HEK293 (cell line): ENCODE measurements around the gene APH1A.

ENCODE experiments used
- CTCF ChIA-PET: fragments of 350-600 bp; formaldehyde crosslinking; extraction: SDS; loops from one replicate; lab custom pipeline; 2021; ENCODE audit warnings: antibody characterized with exemption; lab: Yijun Ruan, JAX
- POLR2A ChIA-PET: fragments of 300-600 bp; formaldehyde crosslinking; extraction: SDS; loops from one replicate; lab custom pipeline; 2020; ENCODE audit warnings: antibody characterized with exemption, inconsistent platforms; lab: Yijun Ruan, JAX
- H3K27ac ChIP-seq: fragments of 200-500 bp; sonication (Bioruptor generic); 2 replicates; pipeline ENCODE4 v1.5.1; 2014; ENCODE audit warnings: low read depth, low read length, control low read depth, inconsistent platforms; ENCODE audit errors: extremely low read depth
- H3K36me3 ChIP-seq, 2 experiments: fragments of 200-500 bp in 1 of 2; sonication (Bioruptor generic) in 1 of 2; 1 replicate in 1 of 2; 2 replicates in 1 of 2; pipeline ENCODE4 v1.5.1; 2014 to 2017; ENCODE audit warnings: inconsistent platforms in 2 of 2, low read length in 2 of 2; ENCODE audit not compliant: control insufficient read depth in 2 of 2, insufficient read depth in 1 of 2
- H3K4me1 ChIP-seq: fragments of 200-500 bp; sonication (Bioruptor generic); 2 replicates; pipeline ENCODE4 v1.5.1; 2014; ENCODE audit warnings: mild to moderate bottlenecking, low read length, inconsistent platforms; ENCODE audit not compliant: control insufficient read depth, insufficient read depth
- H3K4me3 ChIP-seq: 2 replicates; pipeline ENCODE4 v1.5.1; 2011; ENCODE audit warnings: low read depth, mild to moderate bottlenecking, control low read depth, low read length, moderate library complexity
- H3K9me3 ChIP-seq: fragments of 200-500 bp; sonication (Bioruptor generic); 2 replicates; pipeline ENCODE4 v1.5.1; 2014; ENCODE audit warnings: low read depth, low read length, inconsistent platforms; ENCODE audit not compliant: control insufficient read depth, insufficient read depth
- GLIS1 ChIP-seq: fragments of 450-650 bp; formaldehyde crosslinking; IDR thresholded peaks from 2 replicates; pipeline ENCODE4 v1.5.1; 2016; ENCODE audit warnings: missing biosample characterization, missing genetic modification characterization
- KLF7 ChIP-seq: fragments of 450-650 bp; formaldehyde crosslinking; IDR thresholded peaks from 2 replicates; pipeline ENCODE4 v1.5.1; 2016; ENCODE audit warnings: missing biosample characterization, missing genetic modification characterization, borderline replicate concordance
- KLF8 ChIP-seq: fragments of 450-650 bp; formaldehyde crosslinking; IDR thresholded peaks from 2 replicates; pipeline ENCODE4 v1.5.1; 2016; ENCODE audit warnings: missing biosample characterization, missing genetic modification characterization
- KLF9 ChIP-seq: fragments of 450-650 bp; formaldehyde crosslinking; IDR thresholded peaks from 2 replicates; pipeline ENCODE4 v1.5.1; 2016; ENCODE audit warnings: missing biosample characterization, missing genetic modification characterization, low read depth
- PRDM4 ChIP-seq: fragments of 450-650 bp; formaldehyde crosslinking; IDR thresholded peaks from 2 replicates; pipeline ENCODE4 v1.5.1; 2017; ENCODE audit warnings: missing biosample characterization, missing genetic modification characterization
- ZFP41 ChIP-seq: fragments of 450-650 bp; formaldehyde crosslinking; IDR thresholded peaks from 2 replicates; pipeline ENCODE4 v1.5.1; 2016; ENCODE audit warnings: missing biosample characterization, missing genetic modification characterization, borderline replicate concordance
- ZNF169 ChIP-seq: fragments of 450-650 bp; formaldehyde crosslinking; IDR thresholded peaks from 2 replicates; pipeline ENCODE4 v1.5.1; 2016; ENCODE audit warnings: missing biosample characterization, missing genetic modification characterization
- ZNF37A ChIP-seq: fragments of 450-650 bp; IDR thresholded peaks from 2 replicates; pipeline ENCODE4 v1.5.1; 2018; ENCODE audit warnings: missing biosample characterization, missing genetic modification characterization
- ZNF426 ChIP-seq: fragments of 450-650 bp; formaldehyde crosslinking; IDR thresholded peaks from 2 replicates; pipeline ENCODE4 v1.5.1; 2017; ENCODE audit warnings: missing biosample characterization, missing genetic modification characterization, mild to moderate bottlenecking, inconsistent platforms, moderate library complexity
- TF ChIP-seq, protein P1 (sequence below): fragments of 450-650 bp; formaldehyde crosslinking; IDR thresholded peaks from 2 replicates; pipeline ENCODE4 v1.5.1; 2017; ENCODE audit warnings: missing biosample characterization, mild to moderate bottlenecking, missing genetic modification characterization, moderate library complexity
- TF ChIP-seq, protein P2 (sequence below): fragments of 450-650 bp; formaldehyde crosslinking; IDR thresholded peaks from 2 replicates; pipeline ENCODE4 v1.5.1; 2016; ENCODE audit warnings: missing biosample characterization, missing genetic modification characterization
- TF ChIP-seq, protein P3 (sequence below): fragments of 450-650 bp; formaldehyde crosslinking; IDR thresholded peaks from 2 replicates; pipeline ENCODE4 v1.5.1; 2017; ENCODE audit warnings: missing biosample characterization, missing genetic modification characterization
- TF ChIP-seq, protein P4 (sequence below): fragments of 450-650 bp; formaldehyde crosslinking; IDR thresholded peaks from 2 replicates; pipeline ENCODE4 v1.5.0; 2017; ENCODE audit warnings: missing biosample characterization, missing genetic modification characterization, borderline replicate concordance

Gene APH1A

DNA sequence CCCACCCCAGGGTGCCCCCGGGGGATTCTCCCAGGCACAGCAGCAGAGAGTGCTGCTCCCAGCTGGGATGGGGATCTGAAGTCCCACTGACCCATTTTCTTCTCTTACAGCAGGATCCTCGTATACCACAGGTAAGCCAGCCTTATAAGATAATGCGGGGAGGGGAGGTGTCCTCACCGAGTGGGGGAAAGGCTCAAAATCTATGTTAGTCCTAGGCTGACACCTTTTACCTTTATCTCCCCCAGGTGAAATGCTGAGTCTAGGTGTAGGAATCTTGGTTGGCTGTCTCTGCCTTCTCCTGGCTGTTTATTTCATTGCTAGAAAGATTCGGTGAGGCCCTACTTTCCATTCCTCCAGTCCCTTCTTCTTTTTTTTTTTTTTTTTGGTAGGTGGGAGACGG lies 5.3 kb downstream of the APH1A start:
- TF ChIP-seq, protein P1, sequence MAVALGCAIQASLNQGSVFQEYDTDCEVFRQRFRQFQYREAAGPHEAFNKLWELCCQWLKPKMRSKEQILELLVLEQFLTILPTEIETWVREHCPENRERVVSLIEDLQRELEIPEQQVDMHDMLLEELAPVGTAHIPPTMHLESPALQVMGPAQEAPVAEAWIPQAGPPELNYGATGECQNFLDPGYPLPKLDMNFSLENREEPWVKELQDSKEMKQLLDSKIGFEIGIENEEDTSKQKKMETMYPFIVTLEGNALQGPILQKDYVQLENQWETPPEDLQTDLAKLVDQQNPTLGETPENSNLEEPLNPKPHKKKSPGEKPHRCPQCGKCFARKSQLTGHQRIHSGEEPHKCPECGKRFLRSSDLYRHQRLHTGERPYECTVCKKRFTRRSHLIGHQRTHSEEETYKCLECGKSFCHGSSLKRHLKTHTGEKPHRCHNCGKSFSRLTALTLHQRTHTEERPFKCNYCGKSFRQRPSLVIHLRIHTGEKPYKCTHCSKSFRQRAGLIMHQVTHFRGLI (tag by site-specific recombination) = no peak
- no peak for TF ChIP-seq KLF7
- TF ChIP-seq ZNF37A (tag by site-specific recombination) = no peak
- TF ChIP-seq, protein P2, sequence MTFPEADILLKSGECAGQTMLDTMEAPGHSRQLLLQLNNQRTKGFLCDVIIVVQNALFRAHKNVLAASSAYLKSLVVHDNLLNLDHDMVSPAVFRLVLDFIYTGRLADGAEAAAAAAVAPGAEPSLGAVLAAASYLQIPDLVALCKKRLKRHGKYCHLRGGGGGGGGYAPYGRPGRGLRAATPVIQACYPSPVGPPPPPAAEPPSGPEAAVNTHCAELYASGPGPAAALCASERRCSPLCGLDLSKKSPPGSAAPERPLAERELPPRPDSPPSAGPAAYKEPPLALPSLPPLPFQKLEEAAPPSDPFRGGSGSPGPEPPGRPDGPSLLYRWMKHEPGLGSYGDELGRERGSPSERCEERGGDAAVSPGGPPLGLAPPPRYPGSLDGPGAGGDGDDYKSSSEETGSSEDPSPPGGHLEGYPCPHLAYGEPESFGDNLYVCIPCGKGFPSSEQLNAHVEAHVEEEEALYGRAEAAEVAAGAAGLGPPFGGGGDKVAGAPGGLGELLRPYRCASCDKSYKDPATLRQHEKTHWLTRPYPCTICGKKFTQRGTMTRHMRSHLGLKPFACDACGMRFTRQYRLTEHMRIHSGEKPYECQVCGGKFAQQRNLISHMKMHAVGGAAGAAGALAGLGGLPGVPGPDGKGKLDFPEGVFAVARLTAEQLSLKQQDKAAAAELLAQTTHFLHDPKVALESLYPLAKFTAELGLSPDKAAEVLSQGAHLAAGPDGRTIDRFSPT (tag by site-specific recombination) = no peak
- no peak for TF ChIP-seq ZFP41 (tag by site-specific recombination)
- TF ChIP-seq PRDM4 = no peak
- no peak for TF ChIP-seq GLIS1 (tag by site-specific recombination)
- TF ChIP-seq ZNF426 (tag by site-specific recombination) = no peak
- TF ChIP-seq, protein P3, sequence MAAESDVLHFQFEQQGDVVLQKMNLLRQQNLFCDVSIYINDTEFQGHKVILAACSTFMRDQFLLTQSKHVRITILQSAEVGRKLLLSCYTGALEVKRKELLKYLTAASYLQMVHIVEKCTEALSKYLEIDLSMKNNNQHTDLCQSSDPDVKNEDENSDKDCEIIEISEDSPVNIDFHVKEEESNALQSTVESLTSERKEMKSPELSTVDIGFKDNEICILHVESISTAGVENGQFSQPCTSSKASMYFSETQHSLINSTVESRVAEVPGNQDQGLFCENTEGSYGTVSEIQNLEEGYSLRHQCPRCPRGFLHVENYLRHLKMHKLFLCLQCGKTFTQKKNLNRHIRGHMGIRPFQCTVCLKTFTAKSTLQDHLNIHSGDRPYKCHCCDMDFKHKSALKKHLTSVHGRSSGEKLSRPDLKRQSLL (tag by site-specific recombination) = no peak
- no peak for TF ChIP-seq ZNF169 (tag by site-specific recombination)
- TF ChIP-seq, protein P4, sequence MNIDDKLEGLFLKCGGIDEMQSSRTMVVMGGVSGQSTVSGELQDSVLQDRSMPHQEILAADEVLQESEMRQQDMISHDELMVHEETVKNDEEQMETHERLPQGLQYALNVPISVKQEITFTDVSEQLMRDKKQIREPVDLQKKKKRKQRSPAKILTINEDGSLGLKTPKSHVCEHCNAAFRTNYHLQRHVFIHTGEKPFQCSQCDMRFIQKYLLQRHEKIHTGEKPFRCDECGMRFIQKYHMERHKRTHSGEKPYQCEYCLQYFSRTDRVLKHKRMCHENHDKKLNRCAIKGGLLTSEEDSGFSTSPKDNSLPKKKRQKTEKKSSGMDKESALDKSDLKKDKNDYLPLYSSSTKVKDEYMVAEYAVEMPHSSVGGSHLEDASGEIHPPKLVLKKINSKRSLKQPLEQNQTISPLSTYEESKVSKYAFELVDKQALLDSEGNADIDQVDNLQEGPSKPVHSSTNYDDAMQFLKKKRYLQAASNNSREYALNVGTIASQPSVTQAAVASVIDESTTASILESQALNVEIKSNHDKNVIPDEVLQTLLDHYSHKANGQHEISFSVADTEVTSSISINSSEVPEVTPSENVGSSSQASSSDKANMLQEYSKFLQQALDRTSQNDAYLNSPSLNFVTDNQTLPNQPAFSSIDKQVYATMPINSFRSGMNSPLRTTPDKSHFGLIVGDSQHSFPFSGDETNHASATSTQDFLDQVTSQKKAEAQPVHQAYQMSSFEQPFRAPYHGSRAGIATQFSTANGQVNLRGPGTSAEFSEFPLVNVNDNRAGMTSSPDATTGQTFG = no peak
- TF ChIP-seq KLF9 = no peak
- TF ChIP-seq KLF8 (tag by site-specific recombination) = no peak
- TF ChIP-seq, all 188 proteins: peak for 0
- CTCF ChIA-PET = interaction anchor here (0.8 to 1.6 kb wide), 3 partner anchors 8 to 17 kb away, joined by 3 to 5 read pairs (median 4); partner anchors contain the start of gene C1orf54
- no peak overlapping the region for H3K4me3 ChIP-seq
- no peaks in the 10 kb centered on the region for H3K9me3 ChIP-seq
- no peak overlapping the region for H3K27ac ChIP-seq
- peaks cover 9% of the 10 kb centered on the region; the same call in 1 of the 2 replicates for H3K4me1 ChIP-seq
- H3K36me3 ChIP-seq = peaks cover 4 to 34% of the 10 kb centered on the region in 2 experiments; a peak in 2 of 3 replicates
- POLR2A ChIA-PET = interaction anchor here (0.5 to 1.8 kb wide), 4 partner anchors 10 to 101 kb away, joined by 3 to 7 read pairs (median 4); partner anchors contain the start of genes PRPF3 and RPRD2
